HepG2 (cell line): ENCODE results near the gene PRSS3. TPM values are rescaled to one million over a fixed set of nuclear protein-coding genes. Genes with fewer than 3 reads are reported as not detected.

ENCODE experiments used
- EZH2 ChIP-seq: conservative IDR thresholded peaks from 2 replicates; pipeline ENCODE4 v1.6.1; 2012; ENCODE audit warnings: mild to moderate bottlenecking, low read depth, low read length, moderate library complexity
- ISL2 ChIP-seq: sonication (generic); formaldehyde crosslinking; IDR thresholded peaks from 2 replicates; pipeline ENCODE4 v1.5.0; 2020; ENCODE audit warnings: missing genetic modification reagents
- MATR3 ChIP-seq: sonication (generic); formaldehyde crosslinking; IDR thresholded peaks from 2 replicates; pipeline ENCODE4 v1.4.0; 2020; ENCODE audit warnings: missing genetic modification reagents
- MEIS2 ChIP-seq: sonication (generic); formaldehyde crosslinking; IDR thresholded peaks from 2 replicates; pipeline ENCODE4 v1.9.0; 2021; ENCODE audit warnings: mild to moderate bottlenecking, missing genetic modification reagents
- NR2F6 ChIP-seq, 2 experiments: IDR thresholded peaks; 2 replicates each; pipeline ENCODE4 v1.6.1; 2016; ENCODE audit warnings: antibody characterized with exemption in 1 of 2, mild to moderate bottlenecking in 1 of 2
- polyA plus RNA-seq, 8 experiments: library from polyadenylated mRNA; depleted of rRNA in 3 of 8; stranded (reverse) in 7 of 8; unstranded in 1 of 8; fragments of >200 nt; fragmentation: Illumina TruSeq in 4 of 8; extraction: Trizol in 4 of 8; gene quantifications; 2 replicates each; pipeline versions ENCODE4 v1.2.1 to v1.2.3, GENCODE V29; 2011 to 2016; ENCODE audit warnings: low read depth in 4 of 8, missing spikeins in 1 of 8, mixed read lengths in 1 of 8; ENCODE audit not compliant: insufficient read depth in 1 of 8
- total RNA-seq, 5 experiments: library from RNA; depleted of rRNA; stranded (reverse); fragments of >200 nt; fragmentation: Illumina TruSeq; extraction: Trizol; gene quantifications; 2 replicates each; pipeline ENCODE4 v1.2.3, GENCODE V29; 2016; ENCODE audit warnings: low read depth in 1 of 5
- TF ChIP-seq, protein P1 (sequence below), 2 experiments: sonication (generic) in 1 of 2; formaldehyde crosslinking in 1 of 2; IDR thresholded peaks; 2 replicates each; pipeline versions ENCODE4 v1.4.0 to v1.6.1; 2016 to 2020; ENCODE audit warnings: borderline replicate concordance in 1 of 2, low read depth in 1 of 2, mild to moderate bottlenecking in 1 of 2, missing genetic modification reagents in 1 of 2
- TF ChIP-seq, protein P2 (sequence below): sonication (generic); formaldehyde crosslinking; IDR thresholded peaks from 2 replicates; pipeline ENCODE4 v1.9.0; 2022; ENCODE audit warnings: low read depth, missing genetic modification reagents

The PRSS3 gene
- total and polyA plus RNA-seq, 2 of the 13 experiments (the other 11 are each of a cell fraction or from before 2014, with no cell fraction given) = not detected

DNA sequence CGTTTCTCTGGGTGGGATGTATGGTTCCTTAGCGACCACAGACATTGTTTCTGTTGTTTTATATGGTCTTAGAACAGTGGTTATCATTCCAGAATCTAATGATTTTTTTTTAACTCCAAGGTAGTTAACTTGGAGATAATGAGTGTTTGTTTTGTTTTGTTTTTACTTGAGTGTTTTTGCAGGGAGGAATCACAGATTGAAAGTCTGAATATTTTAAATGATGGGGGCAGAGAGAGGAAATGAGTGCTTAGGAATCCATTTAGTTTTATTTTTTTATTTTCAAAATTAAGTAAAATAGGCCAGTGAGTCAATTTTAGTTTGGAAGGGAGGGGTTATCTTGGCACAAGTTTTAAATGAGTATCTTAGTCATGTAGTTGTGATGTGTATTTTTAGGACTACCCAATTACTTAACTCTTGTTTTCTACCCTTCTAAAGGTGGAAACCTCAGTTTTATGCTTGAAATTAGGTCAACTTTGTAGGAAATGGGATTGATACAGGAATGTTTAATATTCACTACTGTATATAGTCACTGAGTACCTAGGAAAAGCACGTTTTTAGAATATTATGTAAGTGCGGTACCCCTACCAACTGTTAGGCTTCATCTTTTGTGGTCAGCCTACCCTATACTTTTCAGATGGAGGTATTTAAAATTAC, 23.6 kb downstream of the PRSS3 start (continued):
- TF ChIP-seq, protein P1, sequence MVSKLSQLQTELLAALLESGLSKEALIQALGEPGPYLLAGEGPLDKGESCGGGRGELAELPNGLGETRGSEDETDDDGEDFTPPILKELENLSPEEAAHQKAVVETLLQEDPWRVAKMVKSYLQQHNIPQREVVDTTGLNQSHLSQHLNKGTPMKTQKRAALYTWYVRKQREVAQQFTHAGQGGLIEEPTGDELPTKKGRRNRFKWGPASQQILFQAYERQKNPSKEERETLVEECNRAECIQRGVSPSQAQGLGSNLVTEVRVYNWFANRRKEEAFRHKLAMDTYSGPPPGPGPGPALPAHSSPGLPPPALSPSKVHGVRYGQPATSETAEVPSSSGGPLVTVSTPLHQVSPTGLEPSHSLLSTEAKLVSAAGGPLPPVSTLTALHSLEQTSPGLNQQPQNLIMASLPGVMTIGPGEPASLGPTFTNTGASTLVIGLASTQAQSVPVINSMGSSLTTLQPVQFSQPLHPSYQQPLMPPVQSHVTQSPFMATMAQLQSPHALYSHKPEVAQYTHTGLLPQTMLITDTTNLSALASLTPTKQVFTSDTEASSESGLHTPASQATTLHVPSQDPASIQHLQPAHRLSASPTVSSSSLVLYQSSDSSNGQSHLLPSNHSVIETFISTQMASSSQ (IDR thresholded peaks at IDR 0.05; ENCODE audit: low read depth) = no peak
- TF ChIP-seq, protein P1 (CRISPR knock-in tag; IDR thresholded peaks at IDR 0.05; ENCODE audit: borderline replicate concordance) = no peak
- TF ChIP-seq NR2F6 (IDR thresholded peaks at IDR 0.05) (no peak), NR2F6 (CRISPR knock-in tag; IDR thresholded peaks at IDR 0.05) (no peak), MEIS2 (CRISPR knock-in tag) (no peak), EZH2 (no peak), ISL2 (no peak), MATR3 (CRISPR knock-in tag) (no peak)
- TF ChIP-seq, protein P2, sequence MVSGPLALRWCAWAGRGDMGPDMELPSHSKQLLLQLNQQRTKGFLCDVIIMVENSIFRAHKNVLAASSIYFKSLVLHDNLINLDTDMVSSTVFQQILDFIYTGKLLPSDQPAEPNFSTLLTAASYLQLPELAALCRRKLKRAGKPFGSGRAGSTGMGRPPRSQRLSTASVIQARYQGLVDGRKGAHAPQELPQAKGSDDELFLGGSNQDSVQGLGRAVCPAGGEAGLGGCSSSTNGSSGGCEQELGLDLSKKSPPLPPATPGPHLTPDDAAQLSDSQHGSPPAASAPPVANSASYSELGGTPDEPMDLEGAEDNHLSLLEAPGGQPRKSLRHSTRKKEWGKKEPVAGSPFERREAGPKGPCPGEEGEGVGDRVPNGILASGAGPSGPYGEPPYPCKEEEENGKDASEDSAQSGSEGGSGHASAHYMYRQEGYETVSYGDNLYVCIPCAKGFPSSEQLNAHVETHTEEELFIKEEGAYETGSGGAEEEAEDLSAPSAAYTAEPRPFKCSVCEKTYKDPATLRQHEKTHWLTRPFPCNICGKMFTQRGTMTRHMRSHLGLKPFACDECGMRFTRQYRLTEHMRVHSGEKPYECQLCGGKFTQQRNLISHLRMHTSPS (CRISPR knock-in tag) = no peak
- TF ChIP-seq, all 625 proteins: peak for 0
